SK-N-SH (cell line): ENCODE results near the gene TMC1. TPM values are rescaled to one million over a fixed set of nuclear protein-coding genes. Genes with fewer than 3 reads are reported as not detected.

Experiments used
- CTCF ChIA-PET: fragments of 300-600, 350-600 bp; formaldehyde crosslinking; extraction: SDS; loops from one replicate; lab custom pipeline; 2021; lab: Yijun Ruan, JAX
- POLR2A ChIA-PET: fragments of 350-600 bp; sonication (Branson Sonifier 250); formaldehyde crosslinking; extraction: SDS; loops from one replicate; lab custom pipeline; 2020; ENCODE audit warnings: antibody characterized with exemption, inconsistent platforms; lab: Yijun Ruan, JAX
- DNase-seq: peaks from one replicate; pipeline ENCODE4 v3.0.0; 2012
- H2AFZ ChIP-seq: fragments of 200-600 bp; sonication (generic); 2 replicates; pipeline ENCODE4 v1.8.1; 2016; ENCODE audit warnings: antibody characterized with exemption, mild to moderate bottlenecking, low read depth
- H3F3A ChIP-seq: fragments of 200-600 bp; sonication (generic); replicated peaks from 2 replicates; pipeline ENCODE3; 2016; ENCODE audit warnings: antibody characterized with exemption, mild to moderate bottlenecking; ENCODE audit not compliant: insufficient read depth
- H3K27ac ChIP-seq, 2 experiments: fragments of 200-500 bp in 1 of 2; fragments of 200-600 bp in 1 of 2; sonication (Bioruptor generic) in 1 of 2; sonication (generic), shearing (Covaris generic) in 1 of 2; 2 replicates each; pipeline versions ENCODE4 v1.5.1 to v1.6.1; 2014 to 2016; ENCODE audit warnings: low read depth in 2 of 2, inconsistent platforms in 1 of 2, low read length in 1 of 2, mild to moderate bottlenecking in 1 of 2, mixed read lengths in 1 of 2
- H3K27me3 ChIP-seq: fragments of 200-600 bp; sonication (generic), shearing (Covaris generic); 2 replicates; pipeline ENCODE4 v1.6.1; 2016; ENCODE audit warnings: mixed run types; ENCODE audit not compliant: insufficient read depth
- H3K36me3 ChIP-seq, 2 experiments: fragments of 200-500 bp in 1 of 2; fragments of 200-600 bp in 1 of 2; sonication (Bioruptor generic) in 1 of 2; sonication (generic) in 1 of 2; replicated peaks in 1 of 2; 2 replicates each; pipeline versions ENCODE3 to v1.5.1; 2014 to 2016; ENCODE audit warnings: low read length in 1 of 2, mild to moderate bottlenecking in 1 of 2; ENCODE audit not compliant: insufficient read depth in 2 of 2, control insufficient read depth in 1 of 2
- H3K4me1 ChIP-seq, 2 experiments: fragments of 200-500 bp in 1 of 2; fragments of 200-600 bp in 1 of 2; sonication (Bioruptor generic) in 1 of 2; sonication (generic), shearing (Covaris generic) in 1 of 2; 2 replicates each; pipeline versions ENCODE4 v1.5.1 to v1.6.1; 2014 to 2016; ENCODE audit warnings: low read depth in 1 of 2, low read length in 1 of 2, mixed run types in 1 of 2; ENCODE audit not compliant: insufficient read depth in 2 of 2, control insufficient read depth in 1 of 2
- H3K4me2 ChIP-seq: fragments of 200-600 bp; sonication (generic), shearing (Covaris generic); 2 replicates; pipeline ENCODE4 v1.6.1; 2017; ENCODE audit warnings: mixed run types
- H3K4me3 ChIP-seq, 2 experiments: fragments of 200-500 bp in 1 of 2; fragments of 200-600 bp in 1 of 2; sonication (Bioruptor generic) in 1 of 2; sonication (generic), shearing (Covaris generic) in 1 of 2; 2 replicates each; pipeline versions ENCODE4 v1.5.1 to v1.8.1; 2014 to 2016; ENCODE audit warnings: low read depth in 2 of 2, inconsistent platforms in 1 of 2, low read length in 1 of 2, mild to moderate bottlenecking in 1 of 2, mixed read lengths in 1 of 2, moderate library complexity in 1 of 2
- H3K79me2 ChIP-seq: fragments of 200-600 bp; sonication (generic); 2 replicates; pipeline ENCODE4 v1.8.1; 2017; ENCODE audit warnings: mild to moderate bottlenecking; ENCODE audit not compliant: insufficient read depth
- H3K9ac ChIP-seq: fragments of 200-600 bp; sonication (generic); 2 replicates; pipeline ENCODE4 v1.6.1; 2017; ENCODE audit warnings: mixed run types
- H3K9me2 ChIP-seq: fragments of 200-600 bp; sonication (generic); 2 replicates; pipeline ENCODE4 v1.6.1; 2017; ENCODE audit warnings: mixed run types
- H3K9me3 ChIP-seq: fragments of 200-600 bp; sonication (generic); 2 replicates; pipeline ENCODE4 v1.6.1; 2017; ENCODE audit warnings: mixed run types, mild to moderate bottlenecking, moderate library complexity
- H4K20me1 ChIP-seq: fragments of 200-600 bp; sonication (generic); 2 replicates; pipeline ENCODE4 v1.6.1; 2017; ENCODE audit warnings: mild to moderate bottlenecking, mixed run types; ENCODE audit not compliant: insufficient read depth
- CHD2 ChIP-seq: fragments of 150-350 bp; IDR thresholded peaks from 2 replicates; pipeline ENCODE4 v1.6.1; 2018; ENCODE audit warnings: low read length; ENCODE audit not compliant: partially characterized antibody
- EP300 ChIP-seq, 2 experiments: IDR thresholded peaks; 2 replicates each; pipeline versions ENCODE4 v1.4.0 to v1.6.1; 2012; ENCODE audit warnings: borderline replicate concordance in 1 of 2, low read depth in 1 of 2, low read length in 1 of 2
- EZH2phosphoT487 ChIP-seq: fragments of 200-600 bp; sonication (generic); IDR thresholded peaks from 2 replicates; pipeline ENCODE4 v1.6.1; 2017; ENCODE audit warnings: low read depth, mixed run types, mild to moderate bottlenecking, antibody characterized with exemption, moderate library complexity, borderline replicate concordance
- FOSL2 ChIP-seq: IDR thresholded peaks from 2 replicates; pipeline ENCODE4 v1.4.0; 2012; ENCODE audit warnings: low read depth, mild to moderate bottlenecking, moderate library complexity, borderline replicate concordance
- FOXJ3 ChIP-seq: sonication (generic); formaldehyde crosslinking; IDR thresholded peaks from 2 replicates; pipeline ENCODE4 v1.5.1; 2020; ENCODE audit warnings: mild to moderate bottlenecking, missing genetic modification reagents
- GABPA ChIP-seq: IDR thresholded peaks from 2 replicates; pipeline ENCODE4 v1.4.0; 2012; ENCODE audit warnings: low read depth, mild to moderate bottlenecking
- GATA2 ChIP-seq: sonication (generic); formaldehyde crosslinking; IDR thresholded peaks from 2 replicates; pipeline ENCODE4 v1.5.0; 2020; ENCODE audit warnings: mild to moderate bottlenecking, missing genetic modification reagents
- JUND ChIP-seq: IDR thresholded peaks from 2 replicates; pipeline ENCODE4 v1.4.0; 2012
- MEF2A ChIP-seq: IDR thresholded peaks from 2 replicates; pipeline ENCODE4 v1.4.0; 2012; ENCODE audit warnings: low read depth, borderline replicate concordance
- MXI1 ChIP-seq: IDR thresholded peaks from 2 replicates; pipeline ENCODE4 v1.6.1; 2012; ENCODE audit warnings: mild to moderate bottlenecking, low read depth, low read length, improper control_type of control experiment
- NFIC ChIP-seq: IDR thresholded peaks from 2 replicates; pipeline ENCODE4 v1.4.0; 2012; ENCODE audit warnings: borderline replicate concordance
- RAD21 ChIP-seq: IDR thresholded peaks from 2 replicates; pipeline ENCODE4 v1.6.1; 2012; ENCODE audit warnings: mild to moderate bottlenecking, low read length
- RCOR1 ChIP-seq: fragments of 150-350 bp; IDR thresholded peaks from 2 replicates; pipeline ENCODE4 v1.6.1; 2017; ENCODE audit warnings: antibody characterized with exemption, low read length
- TAF1 ChIP-seq: IDR thresholded peaks from 2 replicates; pipeline ENCODE4 v1.6.1; 2012; ENCODE audit warnings: low read depth, mild to moderate bottlenecking, low read length, moderate library complexity, borderline replicate concordance
- TCF12 ChIP-seq: IDR thresholded peaks from 2 replicates; pipeline ENCODE4 v1.4.0; 2012
- TEAD4 ChIP-seq: IDR thresholded peaks from 2 replicates; pipeline ENCODE4 v1.4.0; 2012; ENCODE audit warnings: mild to moderate bottlenecking, borderline replicate concordance; ENCODE audit not compliant: insufficient read depth
- WGBS: methylation state at CpG from one replicate; pipeline ENCODE4 v1.1.6; 2017; ENCODE audit warnings: low lambda C conversion rate; 5-methylcytosine and 5-hydroxymethylcytosine counted together
- polyA plus RNA-seq, 3 experiments: library from polyadenylated mRNA; depleted of rRNA; stranded (reverse); fragments of >200 nt; gene quantifications; 2 replicates each; pipeline ENCODE4 v1.2.3, GENCODE V29; 2012
- TF ChIP-seq, protein P1 (sequence below): fragments of 150-350 bp; IDR thresholded peaks from 2 replicates; pipeline ENCODE4 v1.6.1; 2017; ENCODE audit warnings: antibody characterized with exemption, low read length, low read depth, borderline replicate concordance
- TF ChIP-seq, protein P2 (sequence below): fragments of 150-350 bp; IDR thresholded peaks from 2 replicates; pipeline ENCODE4 v1.6.1; 2016; ENCODE audit warnings: mild to moderate bottlenecking, low read depth, low read length
- TF ChIP-seq, protein P3 (sequence below): fragments of 200-600 bp; sonication (generic); IDR thresholded peaks from 2 replicates; pipeline ENCODE4 v1.6.1; 2017; ENCODE audit warnings: antibody characterized with exemption, mild to moderate bottlenecking, moderate library complexity
- TF ChIP-seq, protein P4 (sequence below): IDR thresholded peaks from 2 replicates; pipeline ENCODE4 v1.4.0; 2012; ENCODE audit warnings: low read depth, borderline replicate concordance

The TMC1 gene
- polyA plus RNA-seq, 1 of the 3 experiments (the other 2 are of a cell fraction): not detected

DNA sequence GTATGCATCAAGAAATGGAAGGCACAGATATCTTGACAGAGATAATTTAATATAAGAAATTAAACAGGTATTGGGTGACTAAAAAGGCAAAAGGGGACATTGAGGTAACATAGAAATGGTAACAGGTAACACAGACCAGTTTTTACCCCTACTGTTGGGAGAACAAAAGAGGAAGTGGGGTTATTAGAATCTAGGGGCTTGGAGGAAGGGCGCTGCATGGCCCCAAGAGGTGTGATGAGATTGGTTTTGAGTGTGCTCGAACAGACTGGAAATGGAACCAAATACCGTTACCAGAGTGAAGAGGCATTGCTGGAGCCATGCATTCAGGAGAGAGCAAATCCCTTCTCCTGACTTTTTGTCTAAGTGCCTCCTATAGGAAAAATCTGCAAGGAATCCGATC lies 237.5 kb downstream of the TMC1 start:
- Histone ChIP-seq H4K20me1 (no peaks in the 10 kb centered on the region), H2AFZ (no peak overlapping the region), H3K9ac (no peak overlapping the region), H3K27me3 (no peaks in the 10 kb centered on the region; the same call in 1 of the 2 replicates), H3K79me2 (no peaks in the 10 kb centered on the region), H3K27ac (no peak overlapping the region), H3K4me2 (no peak overlapping the region), H3K9me2 (no peaks in the 10 kb centered on the region), H3K4me1 (no peaks in the 10 kb centered on the region), H3K36me3 (no peaks in the 10 kb centered on the region), H3F3A (no peaks in the 10 kb centered on the region), H3K4me3 (no peak overlapping the region), H3K9me3 (no peaks in the 10 kb centered on the region)
- no peak for TF ChIP-seq GATA2 (CRISPR knock-in tag)
- TF ChIP-seq TCF12: no peak
- TF ChIP-seq, protein P1, sequence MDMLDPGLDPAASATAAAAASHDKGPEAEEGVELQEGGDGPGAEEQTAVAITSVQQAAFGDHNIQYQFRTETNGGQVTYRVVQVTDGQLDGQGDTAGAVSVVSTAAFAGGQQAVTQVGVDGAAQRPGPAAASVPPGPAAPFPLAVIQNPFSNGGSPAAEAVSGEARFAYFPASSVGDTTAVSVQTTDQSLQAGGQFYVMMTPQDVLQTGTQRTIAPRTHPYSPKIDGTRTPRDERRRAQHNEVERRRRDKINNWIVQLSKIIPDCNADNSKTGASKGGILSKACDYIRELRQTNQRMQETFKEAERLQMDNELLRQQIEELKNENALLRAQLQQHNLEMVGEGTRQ: no peak
- TF ChIP-seq GABPA: no peak
- TF ChIP-seq, protein P2, sequence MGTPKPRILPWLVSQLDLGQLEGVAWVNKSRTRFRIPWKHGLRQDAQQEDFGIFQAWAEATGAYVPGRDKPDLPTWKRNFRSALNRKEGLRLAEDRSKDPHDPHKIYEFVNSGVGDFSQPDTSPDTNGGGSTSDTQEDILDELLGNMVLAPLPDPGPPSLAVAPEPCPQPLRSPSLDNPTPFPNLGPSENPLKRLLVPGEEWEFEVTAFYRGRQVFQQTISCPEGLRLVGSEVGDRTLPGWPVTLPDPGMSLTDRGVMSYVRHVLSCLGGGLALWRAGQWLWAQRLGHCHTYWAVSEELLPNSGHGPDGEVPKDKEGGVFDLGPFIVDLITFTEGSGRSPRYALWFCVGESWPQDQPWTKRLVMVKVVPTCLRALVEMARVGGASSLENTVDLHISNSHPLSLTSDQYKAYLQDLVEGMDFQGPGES: no peak
- TF ChIP-seq, protein P3, sequence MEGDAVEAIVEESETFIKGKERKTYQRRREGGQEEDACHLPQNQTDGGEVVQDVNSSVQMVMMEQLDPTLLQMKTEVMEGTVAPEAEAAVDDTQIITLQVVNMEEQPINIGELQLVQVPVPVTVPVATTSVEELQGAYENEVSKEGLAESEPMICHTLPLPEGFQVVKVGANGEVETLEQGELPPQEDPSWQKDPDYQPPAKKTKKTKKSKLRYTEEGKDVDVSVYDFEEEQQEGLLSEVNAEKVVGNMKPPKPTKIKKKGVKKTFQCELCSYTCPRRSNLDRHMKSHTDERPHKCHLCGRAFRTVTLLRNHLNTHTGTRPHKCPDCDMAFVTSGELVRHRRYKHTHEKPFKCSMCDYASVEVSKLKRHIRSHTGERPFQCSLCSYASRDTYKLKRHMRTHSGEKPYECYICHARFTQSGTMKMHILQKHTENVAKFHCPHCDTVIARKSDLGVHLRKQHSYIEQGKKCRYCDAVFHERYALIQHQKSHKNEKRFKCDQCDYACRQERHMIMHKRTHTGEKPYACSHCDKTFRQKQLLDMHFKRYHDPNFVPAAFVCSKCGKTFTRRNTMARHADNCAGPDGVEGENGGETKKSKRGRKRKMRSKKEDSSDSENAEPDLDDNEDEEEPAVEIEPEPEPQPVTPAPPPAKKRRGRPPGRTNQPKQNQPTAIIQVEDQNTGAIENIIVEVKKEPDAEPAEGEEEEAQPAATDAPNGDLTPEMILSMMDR: no peak
- no peak for TF ChIP-seq RAD21
- no peak for TF ChIP-seq MXI1
- no peak for TF ChIP-seq NFIC
- no peak for TF ChIP-seq RCOR1
- TF ChIP-seq FOXJ3: no peak
- TF ChIP-seq, protein P4, sequence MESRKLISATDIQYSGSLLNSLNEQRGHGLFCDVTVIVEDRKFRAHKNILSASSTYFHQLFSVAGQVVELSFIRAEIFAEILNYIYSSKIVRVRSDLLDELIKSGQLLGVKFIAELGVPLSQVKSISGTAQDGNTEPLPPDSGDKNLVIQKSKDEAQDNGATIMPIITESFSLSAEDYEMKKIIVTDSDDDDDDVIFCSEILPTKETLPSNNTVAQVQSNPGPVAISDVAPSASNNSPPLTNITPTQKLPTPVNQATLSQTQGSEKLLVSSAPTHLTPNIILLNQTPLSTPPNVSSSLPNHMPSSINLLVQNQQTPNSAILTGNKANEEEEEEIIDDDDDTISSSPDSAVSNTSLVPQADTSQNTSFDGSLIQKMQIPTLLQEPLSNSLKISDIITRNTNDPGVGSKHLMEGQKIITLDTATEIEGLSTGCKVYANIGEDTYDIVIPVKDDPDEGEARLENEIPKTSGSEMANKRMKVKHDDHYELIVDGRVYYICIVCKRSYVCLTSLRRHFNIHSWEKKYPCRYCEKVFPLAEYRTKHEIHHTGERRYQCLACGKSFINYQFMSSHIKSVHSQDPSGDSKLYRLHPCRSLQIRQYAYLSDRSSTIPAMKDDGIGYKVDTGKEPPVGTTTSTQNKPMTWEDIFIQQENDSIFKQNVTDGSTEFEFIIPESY: no peak
- TF ChIP-seq CHD2: no peak
- TF ChIP-seq TEAD4: no peak
- no peak for TF ChIP-seq TAF1
- no peak for TF ChIP-seq FOSL2
- TF ChIP-seq EZH2phosphoT487: no peak
- no peak for TF ChIP-seq EP300 (IDR thresholded peaks at IDR 0.05; ENCODE audit: borderline replicate concordance in 1 of 2, low read depth in 1 of 2, low read length in 1 of 2)
- no peak for TF ChIP-seq MEF2A
- TF ChIP-seq JUND: no peak
- DNase-seq: no peak
- CTCF ChIA-PET: no interaction called here
- WGBS: 5% methylated on average over 4 of the region's 4 CpGs
- POLR2A ChIA-PET: no interaction called here
